ENCODE data around the gene PLXNA4. TPM values are rescaled to one million over a fixed set of nuclear protein-coding genes. Genes with fewer than 3 reads are reported as not detected.

The PLXNA4 gene
- total RNA-seq, 2 donors from 2014 or later = 9.5 to 18.0 TPM

DNA sequence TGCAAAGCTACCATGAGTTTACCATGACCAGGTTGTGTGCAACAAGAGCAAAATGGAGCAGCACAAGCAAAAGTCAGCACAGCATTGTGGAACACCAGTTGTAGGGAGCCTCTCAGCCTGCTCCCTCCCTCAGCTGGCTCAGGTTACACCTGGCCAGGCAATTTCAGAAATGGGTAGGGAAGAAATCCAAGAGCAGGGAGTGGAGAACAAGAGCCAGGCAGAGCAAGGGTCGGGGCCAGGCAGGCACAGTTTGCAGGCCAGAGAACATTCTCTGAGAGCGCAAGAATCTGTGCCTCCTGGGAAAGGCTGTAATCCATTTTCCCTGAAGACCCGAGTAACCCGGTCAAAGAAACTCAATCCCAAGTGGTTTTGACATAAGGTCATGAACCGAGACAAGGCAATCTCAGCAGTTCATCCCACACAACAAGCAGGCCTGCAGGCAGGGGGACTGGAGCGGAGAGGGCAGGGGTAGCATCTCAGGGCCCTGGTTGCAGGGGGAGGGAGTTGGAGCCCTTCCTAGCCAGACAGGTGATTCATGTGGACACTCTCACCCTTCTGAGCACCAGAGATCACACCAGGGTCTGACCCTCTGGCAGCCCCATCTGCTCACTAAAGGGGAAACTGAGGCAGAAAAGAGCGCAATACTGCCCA, 258.4 kb downstream of the PLXNA4 start:
- Histone ChIP-seq H3K4me3 (no peak overlapping the region), H3K36me3 (no peaks in the 10 kb centered on the region), H3K27ac (no peak overlapping the region), H3K4me1 (no peaks in the 10 kb centered on the region), H3K27me3 (no peaks in the 10 kb centered on the region), H3K9me3 (no peaks in the 10 kb centered on the region)
- TF ChIP-seq, protein P1, sequence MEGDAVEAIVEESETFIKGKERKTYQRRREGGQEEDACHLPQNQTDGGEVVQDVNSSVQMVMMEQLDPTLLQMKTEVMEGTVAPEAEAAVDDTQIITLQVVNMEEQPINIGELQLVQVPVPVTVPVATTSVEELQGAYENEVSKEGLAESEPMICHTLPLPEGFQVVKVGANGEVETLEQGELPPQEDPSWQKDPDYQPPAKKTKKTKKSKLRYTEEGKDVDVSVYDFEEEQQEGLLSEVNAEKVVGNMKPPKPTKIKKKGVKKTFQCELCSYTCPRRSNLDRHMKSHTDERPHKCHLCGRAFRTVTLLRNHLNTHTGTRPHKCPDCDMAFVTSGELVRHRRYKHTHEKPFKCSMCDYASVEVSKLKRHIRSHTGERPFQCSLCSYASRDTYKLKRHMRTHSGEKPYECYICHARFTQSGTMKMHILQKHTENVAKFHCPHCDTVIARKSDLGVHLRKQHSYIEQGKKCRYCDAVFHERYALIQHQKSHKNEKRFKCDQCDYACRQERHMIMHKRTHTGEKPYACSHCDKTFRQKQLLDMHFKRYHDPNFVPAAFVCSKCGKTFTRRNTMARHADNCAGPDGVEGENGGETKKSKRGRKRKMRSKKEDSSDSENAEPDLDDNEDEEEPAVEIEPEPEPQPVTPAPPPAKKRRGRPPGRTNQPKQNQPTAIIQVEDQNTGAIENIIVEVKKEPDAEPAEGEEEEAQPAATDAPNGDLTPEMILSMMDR (IDR thresholded peaks at IDR 0.05) = no peak
- no peak for DNase-seq (ENCODE audit: low spot score)

DNA sequence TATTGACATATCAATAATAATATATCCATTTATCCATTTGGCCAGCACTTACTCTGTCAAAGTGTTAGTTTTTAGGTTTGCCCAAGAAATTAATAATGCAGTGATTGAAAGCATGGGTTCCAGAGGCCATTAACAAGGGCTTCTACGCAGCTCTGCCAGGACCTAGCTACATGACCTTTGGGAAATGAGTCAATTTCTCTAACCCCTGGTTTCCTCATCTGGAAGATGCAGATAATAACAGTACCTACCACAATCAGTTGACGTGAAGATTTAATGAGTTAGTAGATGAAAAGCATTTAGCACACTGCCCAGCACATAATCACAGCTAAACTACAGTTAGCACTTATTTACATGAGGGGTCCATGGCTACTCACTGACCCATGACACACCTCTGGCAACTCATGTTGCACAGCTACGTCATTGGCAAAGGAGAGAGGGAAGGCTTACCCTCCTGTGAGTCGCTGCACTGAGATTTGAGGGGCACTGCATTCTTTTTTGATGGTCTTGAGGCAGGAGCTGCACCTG, 263.7 kb downstream of the PLXNA4 start:
- Histone ChIP-seq H3K27ac (no peak overlapping the region), H3K4me1 (no peaks in the 10 kb centered on the region), H3K4me3 (no peak overlapping the region), H3K36me3 (no peaks in the 10 kb centered on the region), H3K27me3 (no peaks in the 10 kb centered on the region), H3K9me3 (no peaks in the 10 kb centered on the region)
- DNase-seq (ENCODE audit: low spot score) = no peak
- TF ChIP-seq, protein P1 (IDR thresholded peaks at IDR 0.05) = no peak

GRCh38 chr7:132311733-132312132, 264.5 kb downstream of the PLXNA4 start:
- TF ChIP-seq, protein P1 (IDR thresholded peaks at IDR 0.05) = no peak
- no peak for DNase-seq (ENCODE audit: low spot score)
- no peaks in the 10 kb centered on the region for H3K4me1 ChIP-seq

GRCh38 chr7:132309102-132309805, 267.0 kb downstream of the PLXNA4 start:
- Histone ChIP-seq H3K4me3 (no peak overlapping the region), H3K27me3 (no peaks in the 10 kb centered on the region), H3K36me3 (no peaks in the 10 kb centered on the region), H3K27ac (no peak overlapping the region), H3K4me1 (no peaks in the 10 kb centered on the region), H3K9me3 (no peaks in the 10 kb centered on the region)
- TF ChIP-seq, protein P1 (IDR thresholded peaks at IDR 0.05) = no peak
- DNase-seq (ENCODE audit: low spot score) = no peak

More at GRCh38 chr7:132311733-132312132, 264.5 kb downstream of the PLXNA4 start:
- Histone ChIP-seq H3K9me3 (no peaks in the 10 kb centered on the region), H3K27ac (no peak overlapping the region), H3K4me3 (no peak overlapping the region), H3K27me3 (no peaks in the 10 kb centered on the region), H3K36me3 (no peaks in the 10 kb centered on the region)

DNA sequence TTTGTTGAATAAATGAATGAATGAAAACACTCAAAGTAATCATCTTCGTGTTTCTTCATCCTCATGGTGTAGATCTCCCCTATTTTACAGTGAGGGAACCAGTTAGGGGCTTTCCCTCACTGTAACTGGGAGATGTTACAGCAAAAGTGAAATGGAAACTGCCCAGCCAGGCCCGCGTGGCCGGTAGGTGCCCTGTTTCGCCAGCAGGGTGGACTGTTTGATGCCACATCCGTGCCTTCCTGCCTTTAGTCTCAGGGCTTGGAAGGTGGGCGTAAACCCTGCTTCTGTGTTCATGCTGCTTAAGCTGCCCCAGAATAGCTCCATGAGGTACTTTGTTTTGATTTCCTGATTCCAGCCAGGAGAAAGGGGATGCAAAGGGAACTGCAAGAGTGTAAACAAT, 268.8 kb downstream of the PLXNA4 start:
- Histone ChIP-seq H3K27ac (no peak overlapping the region), H3K27me3 (no peaks in the 10 kb centered on the region), H3K4me1 (no peaks in the 10 kb centered on the region), H3K9me3 (no peaks in the 10 kb centered on the region), H3K4me3 (no peak overlapping the region), H3K36me3 (no peaks in the 10 kb centered on the region)
- no peak for DNase-seq (ENCODE audit: low spot score)
- TF ChIP-seq, protein P1 (IDR thresholded peaks at IDR 0.05) = no peak

Measured in right atrium auricular region (tissue), 2 donors.